ENCODE data around the gene LEMD2.
A peak's percentile ranks its signal among the peaks of the same experiment; 100 is the strongest.

LEMD2 gene

DNA sequence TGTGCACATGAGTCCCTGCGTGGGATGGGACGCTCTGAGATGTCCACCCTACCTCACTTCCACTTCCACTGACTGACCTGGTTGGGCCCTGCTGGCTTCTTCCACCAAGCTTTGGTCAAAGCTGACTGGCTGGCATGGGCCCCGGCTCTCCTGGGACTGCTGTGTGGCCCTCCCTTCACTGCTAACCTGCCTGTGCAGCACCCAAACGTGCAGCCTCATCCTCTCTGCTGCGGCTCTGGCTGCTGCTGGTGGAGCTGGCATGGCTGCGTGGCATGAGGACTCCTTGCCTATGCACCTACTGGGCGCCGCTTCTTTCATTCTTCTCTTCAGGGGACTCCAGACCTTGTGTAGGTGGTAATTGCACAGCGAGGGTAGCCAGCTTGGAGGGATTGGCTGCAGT, 23.6 kb downstream of the LEMD2 start:
- DNase-seq (ENCODE audit: low read depth, low spot score) = no peak
- CTCF ChIA-PET = interaction anchor here (4.6 to 23.3 kb wide), 3 partner anchors 18 to 179 kb away, joined by 41 to 584 read pairs (median 231); partner anchors contain the start of genes IP6K3 and LEMD2
- POLR2A ChIA-PET = no interaction called here
- H3K4me3 ChIP-seq (ENCODE audit: low read depth, low read length) = no peak overlapping the region
- TF ChIP-seq, protein P1, sequence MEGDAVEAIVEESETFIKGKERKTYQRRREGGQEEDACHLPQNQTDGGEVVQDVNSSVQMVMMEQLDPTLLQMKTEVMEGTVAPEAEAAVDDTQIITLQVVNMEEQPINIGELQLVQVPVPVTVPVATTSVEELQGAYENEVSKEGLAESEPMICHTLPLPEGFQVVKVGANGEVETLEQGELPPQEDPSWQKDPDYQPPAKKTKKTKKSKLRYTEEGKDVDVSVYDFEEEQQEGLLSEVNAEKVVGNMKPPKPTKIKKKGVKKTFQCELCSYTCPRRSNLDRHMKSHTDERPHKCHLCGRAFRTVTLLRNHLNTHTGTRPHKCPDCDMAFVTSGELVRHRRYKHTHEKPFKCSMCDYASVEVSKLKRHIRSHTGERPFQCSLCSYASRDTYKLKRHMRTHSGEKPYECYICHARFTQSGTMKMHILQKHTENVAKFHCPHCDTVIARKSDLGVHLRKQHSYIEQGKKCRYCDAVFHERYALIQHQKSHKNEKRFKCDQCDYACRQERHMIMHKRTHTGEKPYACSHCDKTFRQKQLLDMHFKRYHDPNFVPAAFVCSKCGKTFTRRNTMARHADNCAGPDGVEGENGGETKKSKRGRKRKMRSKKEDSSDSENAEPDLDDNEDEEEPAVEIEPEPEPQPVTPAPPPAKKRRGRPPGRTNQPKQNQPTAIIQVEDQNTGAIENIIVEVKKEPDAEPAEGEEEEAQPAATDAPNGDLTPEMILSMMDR (IDR thresholded peaks at IDR 0.05; ENCODE audit: insufficient read depth, low read length, missing control alignments) = no peak

DNA sequence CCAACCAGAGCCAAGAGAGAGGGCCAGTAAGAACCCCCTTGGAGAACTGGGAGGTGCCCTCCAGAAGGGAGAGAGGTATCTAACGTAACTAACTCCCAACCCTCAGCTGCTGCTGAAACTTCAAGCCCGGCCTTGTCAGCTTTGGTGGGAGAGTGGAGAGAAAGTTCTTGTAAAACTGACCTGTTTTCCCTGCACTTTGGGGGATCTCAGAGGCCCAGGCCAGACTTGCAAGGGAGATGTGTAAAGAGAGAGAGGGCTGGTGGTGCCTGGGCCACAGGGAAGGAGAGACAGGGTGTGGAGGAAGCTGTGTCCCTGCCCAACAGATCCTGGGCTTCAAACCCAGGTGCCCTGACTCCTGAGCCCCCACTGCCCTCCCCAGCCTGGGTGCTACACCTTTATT, 24.9 kb downstream of the LEMD2 start:
- TF ChIP-seq, protein P1 (IDR thresholded peaks at IDR 0.05; ENCODE audit: insufficient read depth, low read length, missing control alignments) = no peak
- ChIA-PET CTCF (interaction anchor here (0.6 to 23.3 kb wide), 9 partner anchors 15 to 264 kb away, joined by 3 to 584 read pairs (median 3); partner anchors contain the start of gene IP6K3), POLR2A (no interaction called here)
- DNase-seq (ENCODE audit: low read depth, low spot score) = no peak
- H3K4me3 ChIP-seq (ENCODE audit: low read depth, low read length) = no peak overlapping the region

DNA sequence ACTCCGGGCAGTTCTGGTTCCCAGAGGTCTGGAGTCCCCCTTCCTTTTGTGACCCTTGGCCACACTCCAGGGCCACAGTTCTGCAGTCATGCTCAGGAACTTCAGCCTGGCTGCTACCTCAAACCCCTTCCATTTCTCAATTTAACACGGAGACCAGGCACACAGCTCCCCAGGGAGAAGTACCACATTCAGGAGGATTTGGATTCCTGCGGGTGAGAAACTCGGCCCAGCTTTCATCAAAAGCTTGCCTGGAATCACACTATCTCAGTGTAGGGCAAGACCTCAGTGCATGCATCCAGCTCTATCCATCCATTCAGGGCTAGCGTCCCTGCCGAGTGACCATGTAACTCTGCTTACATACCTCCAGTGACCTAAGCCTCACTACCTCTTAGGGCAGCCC, 25.4 kb downstream of the LEMD2 start:
- TF ChIP-seq, protein P1 (IDR thresholded peaks at IDR 0.05; ENCODE audit: insufficient read depth, low read length, missing control alignments) = no peak
- ChIA-PET POLR2A (no interaction called here), CTCF (interaction anchor here (1.0 to 23.3 kb wide), 10 partner anchors 8 to 184 kb away, joined by 3 to 584 read pairs (median 4); partner anchors contain the start of gene IP6K3)
- DNase-seq (ENCODE audit: low read depth, low spot score) = no peak
- no peak overlapping the region for H3K4me3 ChIP-seq (ENCODE audit: low read depth, low read length)

DNA sequence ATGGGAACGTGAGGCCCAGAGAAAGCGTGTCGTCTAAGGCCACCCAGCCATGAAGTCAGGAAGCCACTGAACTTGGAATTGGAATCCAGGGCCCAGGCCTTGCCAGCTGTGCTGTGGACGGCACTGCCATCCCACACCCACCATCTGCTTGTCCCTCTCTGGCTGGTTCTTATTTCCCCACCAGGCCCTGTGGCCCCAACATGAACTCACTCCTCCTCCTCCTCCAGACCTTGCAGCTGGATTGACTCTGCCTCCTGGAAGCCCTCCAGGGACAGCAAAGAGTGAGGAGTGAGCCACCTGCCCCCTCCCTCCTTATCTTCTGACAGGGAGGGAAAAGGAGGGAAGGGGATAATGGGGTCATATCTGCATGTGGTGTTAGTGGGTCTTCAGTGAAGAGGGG, 26.2 kb downstream of the LEMD2 start:
- H3K4me3 ChIP-seq (ENCODE audit: low read depth, low read length) = no peak overlapping the region
- no peak for DNase-seq (ENCODE audit: low read depth, low spot score)
- ChIA-PET CTCF (interaction anchor here (0.8 to 23.3 kb wide), 14 partner anchors 9 to 393 kb away, joined by 3 to 584 read pairs (median 6); partner anchors contain the start of genes IP6K3 and UQCC2), POLR2A (interaction anchor here (1.3 kb wide), 1 partner anchor 12 kb away, joined by 4 read pairs; no protein-coding TSS in a partner anchor)
- TF ChIP-seq, protein P1 (IDR thresholded peaks at IDR 0.05; ENCODE audit: insufficient read depth, low read length, missing control alignments) = no peak

DNA sequence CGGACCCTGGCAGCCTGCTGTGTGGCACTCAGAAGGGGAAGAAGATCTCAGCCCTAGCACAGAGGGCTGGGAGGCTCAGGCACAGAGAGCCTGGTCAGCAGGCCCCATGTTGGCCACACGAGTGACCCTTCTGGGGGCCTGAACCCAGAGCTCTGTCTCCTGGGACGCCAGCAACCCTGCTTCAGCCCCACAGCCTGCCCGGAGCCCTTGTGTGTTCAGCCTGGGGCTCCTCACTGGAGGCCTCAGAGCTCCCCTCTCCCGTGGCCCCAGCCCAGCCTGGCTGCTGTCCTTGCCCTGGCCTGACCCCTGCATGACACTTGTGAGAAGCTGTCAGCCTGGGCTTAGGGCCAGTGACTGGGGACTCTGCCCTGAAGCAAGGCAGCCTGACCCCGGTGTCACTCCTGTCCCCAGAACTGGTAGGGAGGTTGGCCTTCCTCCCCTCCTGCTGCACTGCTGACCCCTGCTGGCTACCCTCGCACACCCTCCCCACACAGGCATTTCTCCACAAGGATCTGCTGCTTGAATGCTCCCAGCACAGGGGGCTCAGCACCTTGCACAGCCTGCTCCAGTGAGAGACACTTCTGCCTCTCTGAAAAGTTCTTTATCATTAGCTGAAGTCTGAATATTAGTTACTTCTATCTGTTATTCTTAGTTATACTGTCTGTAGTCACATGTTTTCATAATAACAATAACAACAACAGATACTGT, 26.9 kb downstream of the LEMD2 start:
- no peak overlapping the region for H3K4me3 ChIP-seq (ENCODE audit: low read depth, low read length)
- DNase-seq (ENCODE audit: low read depth, low spot score) = no peak
- TF ChIP-seq, protein P1 (IDR thresholded peaks at IDR 0.05; ENCODE audit: insufficient read depth, low read length, missing control alignments) = peak; percentile 70
- CTCF ChIA-PET = interaction anchor here (0.7 to 23.3 kb wide), 20 partner anchors 8 to 394 kb away, joined by 3 to 584 read pairs (median 4); partner anchors contain the start of genes BAK1, IP6K3 and UQCC2
- POLR2A ChIA-PET = interaction anchor here (1.3 kb wide), 1 partner anchor 11 kb away, joined by 4 read pairs; no protein-coding TSS in a partner anchor

DNA sequence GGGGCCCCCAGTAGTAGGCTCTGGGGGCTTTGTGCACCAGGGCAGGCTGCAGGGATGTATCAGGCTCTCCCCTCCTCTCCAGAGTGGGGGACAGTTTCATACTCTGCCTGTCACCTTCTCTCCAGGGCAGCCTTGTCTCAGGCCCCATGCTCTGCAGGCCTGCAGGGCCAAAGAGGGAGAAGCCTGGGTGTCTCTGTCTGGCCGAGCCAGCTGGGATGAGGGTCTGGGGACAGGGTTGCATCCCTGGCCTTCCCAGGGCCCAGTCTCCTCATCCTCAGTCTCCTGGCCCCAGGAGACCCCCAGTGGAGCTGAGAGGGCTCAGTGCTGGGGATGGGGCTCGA, 27.4 kb downstream of the LEMD2 start:
- ChIA-PET POLR2A (interaction anchor here (1.3 kb wide), 1 partner anchor 10 kb away, joined by 4 read pairs; no protein-coding TSS in a partner anchor), CTCF (interaction anchor here (0.7 to 23.3 kb wide), 20 partner anchors 8 to 394 kb away, joined by 3 to 584 read pairs (median 4); partner anchors contain the start of genes BAK1, IP6K3 and UQCC2)
- TF ChIP-seq, protein P1 (IDR thresholded peaks at IDR 0.05; ENCODE audit: insufficient read depth, low read length, missing control alignments) = no peak
- no peak overlapping the region for H3K4me3 ChIP-seq (ENCODE audit: low read depth, low read length)
- DNase-seq (ENCODE audit: low read depth, low spot score) = no peak

Data from AG04449 (cell line).